Left ventricle myocardium superior (tissue), 1 donor: ENCODE measurements around the gene ATF7. TPM values are rescaled to one million over a fixed set of nuclear protein-coding genes. Genes with fewer than 3 reads are reported as not detected.

Experiments
- total RNA-seq: library from RNA; stranded (reverse); fragmentation: NEBNext Ultra II Directional; extraction: Animal tissue kit (Norgen Biotek cat#: 25700); gene quantifications from one replicate; pipeline ENCODE4 v1.2.1, GENCODE V29; 2021
- donor health status: DM: no; HTN: yes; CAD: no; lungs with severe emphysema.

The ATF7 gene
- total RNA-seq, 1 donor from 2014 or later = 37.7 TPM

Other genes starting within 250 kb of the ATF7 start
- gene SP1, start 246.2 kb downstream of the ATF7 start, total RNA-seq = 30.1 TPM
- gene AMHR2, start 202.5 kb downstream of the ATF7 start, total RNA-seq = not detected
- 56.1 TPM for gene PRR13, start 184.6 kb downstream of the ATF7 start, total RNA-seq
- gene PCBP2, start 174.3 kb downstream of the ATF7 start, total RNA-seq = 557 TPM
- 4.2 TPM for gene MAP3K12, start 126.9 kb downstream of the ATF7 start, total RNA-seq
- gene TARBP2, start 125.1 kb downstream of the ATF7 start, total RNA-seq = 10.1 TPM
- not detected for gene NPFF, start 118.9 kb downstream of the ATF7 start, total RNA-seq
- 623 TPM for gene ATP5MC2, start 49.7 kb upstream of the ATF7 start, total RNA-seq
- 210 TPM for gene CALCOCO1, start 101.1 kb upstream of the ATF7 start, total RNA-seq
- 2.4 TPM for gene CISTR, start 125.6 kb upstream of the ATF7 start, total RNA-seq